Fibroblast of skin of abdomen (primary cell): Measurements from ENCODE around the gene CCSER1.
"Not testable (repeated sequence)": the region's sequence is repeated elsewhere in the genome, so short reads cannot be mapped to it uniquely, and the experiment has no call there.

ENCODE experiments used
- DNase-seq: peaks from one replicate; pipeline ENCODE4 v3.0.0-alpha.2; 2013

CCSER1 gene

DNA sequence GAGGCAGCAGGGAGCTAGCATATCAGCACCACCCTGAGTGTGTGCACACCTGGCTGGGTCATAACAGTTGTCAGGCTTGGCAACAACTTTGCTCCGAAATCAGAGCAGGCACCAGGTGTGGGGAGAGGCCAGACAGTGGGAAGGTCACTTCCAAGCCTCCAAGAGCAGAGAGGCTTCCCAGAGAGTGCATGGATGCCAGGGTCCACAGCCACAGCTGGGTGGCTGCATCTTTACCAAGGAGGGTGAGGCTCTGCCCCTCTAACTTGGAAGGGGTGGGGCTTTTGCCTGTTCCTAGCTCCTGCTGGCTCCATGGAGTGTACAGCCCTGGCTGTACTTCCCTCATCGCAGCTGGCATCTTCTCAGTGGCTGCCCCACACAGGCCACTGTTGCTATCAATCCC, 322.4 kb downstream of the CCSER1 start:
- DNase-seq, result no peak

DNA sequence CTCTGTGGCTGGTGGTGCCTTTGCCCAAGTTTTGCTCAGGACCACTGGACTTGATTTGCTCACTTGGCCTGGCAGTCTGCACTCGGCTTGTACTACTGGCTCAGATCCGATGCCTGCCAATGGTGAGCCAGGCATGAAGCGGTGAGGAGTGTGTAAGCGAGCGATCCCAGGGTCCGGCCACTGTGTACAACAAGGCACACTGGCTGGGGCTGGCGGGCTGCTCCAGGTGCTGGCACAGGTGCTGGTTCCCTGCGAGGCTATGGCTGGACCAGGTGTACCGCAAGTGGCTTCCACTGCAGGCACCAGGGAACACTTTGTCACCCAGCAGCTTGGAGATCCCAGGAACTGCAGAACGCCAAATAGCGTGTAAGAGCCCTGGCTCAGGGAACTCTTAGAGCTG, 329.7 kb downstream of the CCSER1 start:
- DNase-seq, result no peak

DNA sequence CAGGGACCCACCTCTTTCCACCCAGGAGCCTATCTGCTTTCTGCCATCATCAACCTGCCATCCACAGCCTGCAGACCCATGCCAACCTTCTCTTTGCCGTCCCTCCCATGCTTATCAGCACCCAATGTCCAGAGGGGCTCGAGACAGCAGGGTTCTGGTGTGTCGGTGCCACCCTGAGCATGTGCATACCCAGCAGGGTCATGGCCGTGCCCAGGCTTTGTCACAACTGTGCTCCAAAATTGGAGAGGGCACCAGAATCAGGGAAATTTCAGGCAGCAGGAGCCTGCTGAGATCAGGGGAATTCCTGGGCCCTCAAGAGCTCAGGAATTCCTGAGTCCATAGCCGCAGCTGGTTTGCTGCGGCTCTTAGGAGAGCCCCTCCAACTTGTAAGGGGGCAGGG, 330.6 kb downstream of the CCSER1 start:
- DNase-seq, result no peak

DNA sequence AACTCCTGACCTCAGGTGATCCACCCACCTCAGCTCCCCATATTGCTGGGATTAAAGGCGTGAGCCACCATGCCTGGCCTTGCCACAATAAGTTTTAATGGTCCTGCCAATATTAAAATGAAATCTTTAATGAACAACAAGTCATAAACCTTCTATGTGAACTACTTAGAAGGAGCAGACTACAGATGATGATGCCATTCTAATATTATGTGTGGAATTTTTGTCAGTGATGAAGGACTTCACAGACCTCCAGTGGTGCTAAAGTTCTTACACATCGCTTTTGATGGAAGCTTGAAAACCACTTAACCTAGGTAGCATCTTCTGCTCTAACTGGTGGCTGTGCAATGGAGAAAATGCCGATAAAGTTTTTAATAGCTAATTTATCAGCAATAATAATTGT, 331.4 kb downstream of the CCSER1 start:
- no peak for DNase-seq

DNA sequence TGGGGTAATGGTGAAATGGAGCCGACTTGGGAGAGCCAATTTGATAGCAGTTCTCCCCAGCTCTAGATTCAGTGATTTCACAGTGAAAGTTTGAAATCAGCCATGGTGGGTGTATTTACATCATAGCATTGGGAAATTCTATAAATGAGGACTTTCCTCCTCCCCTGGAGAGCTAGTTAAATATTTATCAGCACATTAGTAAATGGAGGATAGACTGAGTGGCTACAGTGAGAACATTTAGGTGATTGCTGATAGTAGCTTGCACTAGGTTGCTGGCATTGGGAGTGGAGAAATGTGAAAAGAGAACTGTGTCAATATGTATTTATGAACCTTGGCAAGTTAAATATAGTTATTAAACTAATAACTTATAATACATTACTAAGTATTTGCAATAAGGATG, 347.3 kb downstream of the CCSER1 start:
- DNase-seq, result no peak

DNA sequence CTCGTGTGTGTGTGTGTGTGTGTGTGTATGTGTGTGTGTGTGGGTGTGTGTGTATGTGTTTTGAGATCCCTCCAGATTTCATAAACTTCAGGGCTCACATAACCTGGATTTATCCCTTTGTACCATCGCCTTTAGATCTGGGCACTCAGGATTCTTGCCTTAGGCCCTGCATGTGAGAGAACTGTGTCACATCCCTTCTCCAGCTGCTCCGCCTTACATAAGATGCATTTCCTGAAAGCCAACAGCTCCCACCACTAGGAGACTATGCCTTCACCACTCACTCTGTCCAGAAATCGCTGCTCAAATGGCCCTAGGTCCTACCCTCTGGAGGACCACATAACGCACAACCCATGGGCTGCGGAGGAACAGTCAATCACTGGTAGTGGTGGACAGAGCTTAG, 348.8 kb downstream of the CCSER1 start:
- no peak for DNase-seq

DNA sequence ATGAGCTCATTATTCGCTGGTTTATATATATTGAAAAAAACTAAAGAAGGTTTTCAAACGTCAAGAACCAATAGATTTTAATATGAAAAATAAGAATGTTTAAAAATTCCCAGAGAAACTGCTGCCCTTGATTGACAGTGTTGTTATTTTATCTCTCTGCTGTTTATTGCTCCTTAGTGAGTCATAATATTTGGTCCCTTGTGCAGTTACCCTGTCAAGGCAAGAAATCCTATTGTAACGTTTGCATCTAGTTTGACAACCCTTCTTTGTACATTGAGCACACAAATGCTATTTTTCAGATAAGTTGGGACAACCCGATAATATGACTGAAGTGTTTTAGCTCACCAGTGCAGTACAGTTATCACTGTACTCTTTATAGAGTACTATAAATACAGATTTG, 349.4 kb downstream of the CCSER1 start:
- DNase-seq, result no peak

DNA sequence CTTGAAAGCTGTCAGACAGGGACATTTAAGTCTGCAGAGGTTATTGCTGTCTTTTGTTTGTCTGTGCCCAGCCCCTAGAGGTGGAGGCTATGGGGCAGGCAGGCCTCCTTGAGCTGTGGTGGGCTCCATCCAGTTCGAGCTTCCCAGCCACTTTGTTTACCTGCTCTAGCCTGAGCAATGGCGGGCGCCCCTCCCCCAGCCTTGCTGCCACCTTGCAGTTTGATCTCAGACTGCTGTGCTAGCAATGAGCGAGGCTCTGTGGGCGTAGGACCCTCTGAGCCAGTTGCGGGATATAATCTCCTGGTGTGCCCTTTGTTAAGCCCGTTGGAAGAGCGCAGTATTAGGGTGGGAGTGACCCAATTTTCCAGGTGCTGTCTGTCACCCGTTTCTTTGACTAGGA, 357.7 kb downstream of the CCSER1 start:
- DNase-seq, result not testable (repeated sequence)

DNA sequence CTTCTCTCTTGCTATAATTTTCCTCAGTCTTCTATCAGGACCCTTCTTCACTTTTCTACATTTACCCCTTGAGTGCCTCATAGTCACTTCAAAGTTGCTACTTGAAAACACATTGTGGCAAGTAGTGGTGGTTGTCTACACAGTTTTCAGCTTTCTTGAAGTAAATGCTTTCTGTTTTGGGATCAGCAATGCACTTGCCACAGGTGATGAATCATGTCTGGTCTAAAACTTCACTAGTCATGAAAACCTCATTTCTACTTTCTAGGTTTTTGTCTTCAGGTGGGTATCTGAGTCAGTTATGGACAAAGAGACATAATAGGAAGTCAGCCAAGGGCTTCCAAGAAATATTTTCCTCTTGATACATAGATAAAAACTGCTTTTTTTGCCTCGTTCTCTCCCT, 359.2 kb downstream of the CCSER1 start:
- DNase-seq, result no peak

DNA sequence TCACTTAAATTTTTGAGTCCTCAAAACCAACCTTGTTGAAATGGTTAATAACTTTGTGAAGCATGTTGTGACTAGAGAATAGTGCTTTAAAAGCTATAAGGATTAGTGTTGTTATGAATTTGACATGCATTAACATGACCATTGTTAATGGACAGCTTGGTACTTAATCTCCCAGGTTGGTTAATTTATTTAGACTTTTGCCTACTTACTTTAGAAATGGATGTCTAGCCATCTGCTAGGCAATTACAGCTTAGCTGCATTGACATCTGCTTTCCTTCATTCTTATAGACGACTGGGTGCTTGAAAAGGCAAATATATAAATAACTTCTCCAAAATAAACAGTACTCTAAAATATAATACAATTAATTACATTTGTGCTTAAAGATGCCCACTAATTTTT, 368.0 kb downstream of the CCSER1 start:
- no peak for DNase-seq

DNA sequence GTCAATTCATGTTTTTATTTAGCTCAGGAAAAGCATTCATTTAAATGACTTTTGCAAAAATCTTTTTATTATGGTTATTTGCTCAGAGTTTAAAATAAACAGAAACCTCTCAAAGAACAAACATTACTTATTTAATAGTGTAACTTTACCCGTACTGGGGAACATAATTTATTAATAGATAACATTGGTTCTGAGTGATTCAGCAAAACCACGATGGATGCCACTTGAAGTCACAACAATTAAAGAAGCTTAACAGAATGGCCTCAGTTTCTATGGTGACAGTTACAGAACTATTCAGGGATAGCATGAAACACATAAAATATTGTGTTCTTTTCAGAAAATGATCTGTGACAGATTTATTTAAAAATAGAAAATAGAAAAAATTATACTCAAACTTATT, 368.7 kb downstream of the CCSER1 start:
- DNase-seq, result no peak

DNA sequence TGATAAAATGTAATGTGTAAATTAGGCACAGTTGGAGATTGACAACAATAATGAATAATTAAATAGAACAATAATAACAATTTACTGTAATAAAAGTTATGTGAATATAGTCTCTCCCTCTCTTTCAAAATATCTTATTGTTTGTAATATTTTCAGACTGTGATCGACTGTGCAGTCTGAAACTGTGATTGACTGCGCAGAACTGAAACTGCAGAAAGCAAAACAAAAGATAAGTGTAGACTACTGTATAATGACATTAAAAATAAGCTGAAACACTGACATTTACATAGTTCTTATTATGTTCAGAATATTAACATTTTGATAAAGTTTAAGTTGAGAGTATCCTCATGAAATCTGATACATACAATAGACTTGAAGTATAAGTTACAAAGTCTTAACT, 371.0 kb downstream of the CCSER1 start:
- DNase-seq, result no peak

DNA sequence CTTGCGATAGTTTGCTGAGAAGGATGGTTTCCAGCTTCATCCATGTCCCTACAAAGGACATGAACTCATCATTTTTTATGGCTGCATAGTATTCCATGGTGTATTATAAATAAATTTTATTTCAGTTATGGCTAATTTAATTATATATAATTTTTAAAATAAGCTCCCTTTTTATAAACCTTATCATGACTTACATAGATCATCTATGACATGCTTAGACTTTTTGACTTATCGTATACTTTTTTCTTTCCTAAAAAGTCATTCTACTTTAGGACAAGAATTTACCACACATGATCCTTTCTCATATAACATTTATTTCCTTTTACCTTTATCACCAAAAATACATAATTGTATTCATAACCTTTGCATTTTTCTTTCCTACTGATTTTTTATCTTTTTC, 376.5 kb downstream of the CCSER1 start:
- no peak for DNase-seq

DNA sequence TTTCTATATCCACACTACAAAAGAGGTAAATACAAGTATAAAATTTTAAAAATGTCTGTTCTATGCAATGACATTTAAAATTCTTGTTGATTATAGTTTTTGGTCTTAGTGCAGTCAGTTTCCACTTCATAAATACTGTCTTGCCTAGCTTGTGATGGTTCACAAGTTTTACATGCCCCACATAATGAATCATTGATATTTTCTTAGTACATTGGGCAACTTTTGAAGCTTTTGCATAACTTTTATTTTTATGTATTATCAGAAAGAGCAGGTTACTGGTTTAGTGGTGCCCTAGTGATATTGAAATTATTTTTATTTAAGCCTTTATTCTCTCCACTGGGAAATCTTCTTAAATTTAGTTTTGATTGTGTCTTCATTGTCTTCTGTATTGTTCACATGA, 388.0 kb downstream of the CCSER1 start:
- no peak for DNase-seq

DNA sequence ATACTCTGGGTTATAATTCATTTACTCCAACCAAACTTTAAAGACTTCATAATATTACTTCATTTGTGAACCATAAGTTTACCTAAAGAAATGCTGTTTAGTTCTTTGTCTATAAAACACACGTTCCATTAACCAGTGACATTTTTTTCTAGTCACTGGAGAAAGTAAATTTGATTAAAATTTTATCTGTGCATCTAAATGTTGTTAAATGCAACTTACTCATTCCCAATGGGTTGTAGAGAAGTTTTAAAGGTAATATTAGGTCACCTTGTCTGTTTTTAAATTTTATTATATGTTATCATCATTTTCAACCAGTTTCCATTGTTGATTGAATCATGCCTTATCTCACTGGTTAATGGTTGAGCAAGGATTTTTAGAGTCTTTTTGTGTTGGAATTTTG, 401.4 kb downstream of the CCSER1 start:
- DNase-seq, result no peak

DNA sequence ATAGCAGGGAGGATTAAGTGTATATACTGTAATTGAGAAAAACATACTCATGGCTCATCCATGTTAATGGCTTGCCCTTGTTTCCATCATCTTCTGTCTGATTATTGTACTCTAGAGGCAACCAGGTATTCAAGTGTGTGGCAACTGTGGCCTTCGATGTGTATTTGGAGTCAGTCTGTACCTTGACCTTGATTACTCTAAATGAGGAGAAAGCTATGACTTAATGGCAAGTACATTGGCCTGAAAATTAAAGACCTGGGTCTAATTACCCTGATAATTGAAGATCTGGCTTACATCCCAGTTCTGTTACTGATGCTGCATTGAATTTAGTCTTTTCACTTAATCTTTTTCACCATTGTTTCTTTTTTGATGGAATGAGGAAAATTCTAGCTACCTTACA, 409.2 kb downstream of the CCSER1 start:
- DNase-seq, result no peak

DNA sequence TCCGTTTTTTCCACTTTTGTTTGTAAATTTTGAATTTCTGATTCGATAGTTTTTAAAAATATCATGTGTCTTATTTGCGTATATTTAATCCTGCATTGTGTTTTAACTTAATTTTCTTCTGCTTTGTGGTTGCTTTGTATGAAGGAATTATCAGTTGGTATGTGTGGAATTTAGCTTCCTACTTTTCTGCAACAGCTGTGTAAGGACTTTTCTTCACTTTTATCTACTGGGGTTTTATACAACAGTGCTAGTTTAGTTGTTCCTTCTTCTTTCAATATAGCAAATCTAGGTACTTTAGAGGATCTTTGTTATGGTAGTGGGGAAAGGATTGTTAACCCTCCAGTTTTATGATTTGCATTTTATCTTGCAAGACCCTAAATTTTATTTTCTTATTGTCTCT, 410.3 kb downstream of the CCSER1 start:
- DNase-seq, result no peak

DNA sequence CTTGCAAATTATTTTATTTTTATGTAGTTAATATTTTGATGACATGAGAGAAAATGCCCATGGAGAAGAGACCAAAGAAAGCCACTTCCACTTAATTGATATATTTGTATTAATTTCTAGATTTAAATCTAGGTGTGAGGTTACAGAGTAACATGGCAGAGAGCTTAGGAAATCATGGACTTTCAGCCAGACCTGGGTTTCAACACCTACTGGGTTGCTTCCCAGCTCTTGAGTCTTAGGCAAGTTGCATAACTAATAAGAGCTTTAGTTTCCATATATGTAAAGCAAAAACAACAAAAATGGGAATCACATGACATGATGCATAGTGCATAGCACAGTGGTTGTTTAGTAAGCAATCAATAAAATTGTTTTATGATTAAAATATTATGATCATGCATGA, 413.3 kb downstream of the CCSER1 start:
- DNase-seq, result no peak

DNA sequence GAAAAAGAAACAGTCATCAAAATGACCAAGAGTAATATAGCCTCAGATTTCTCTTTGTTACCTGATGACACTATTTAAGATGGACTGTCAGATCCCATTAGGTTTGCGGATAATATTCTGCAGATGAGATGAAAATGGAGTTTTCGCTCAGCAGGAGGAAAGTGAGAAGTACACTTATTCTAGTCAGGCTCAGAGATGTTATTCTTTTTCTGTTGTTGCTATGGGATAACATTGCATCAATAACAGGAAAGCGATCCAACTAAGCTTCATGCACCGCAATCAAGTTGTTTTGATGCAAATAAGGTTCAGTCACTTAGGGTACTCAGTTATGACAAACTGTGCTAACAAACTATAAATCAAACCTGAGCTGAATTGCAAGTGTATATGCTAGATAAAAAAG, 415.0 kb downstream of the CCSER1 start:
- DNase-seq, result no peak

DNA sequence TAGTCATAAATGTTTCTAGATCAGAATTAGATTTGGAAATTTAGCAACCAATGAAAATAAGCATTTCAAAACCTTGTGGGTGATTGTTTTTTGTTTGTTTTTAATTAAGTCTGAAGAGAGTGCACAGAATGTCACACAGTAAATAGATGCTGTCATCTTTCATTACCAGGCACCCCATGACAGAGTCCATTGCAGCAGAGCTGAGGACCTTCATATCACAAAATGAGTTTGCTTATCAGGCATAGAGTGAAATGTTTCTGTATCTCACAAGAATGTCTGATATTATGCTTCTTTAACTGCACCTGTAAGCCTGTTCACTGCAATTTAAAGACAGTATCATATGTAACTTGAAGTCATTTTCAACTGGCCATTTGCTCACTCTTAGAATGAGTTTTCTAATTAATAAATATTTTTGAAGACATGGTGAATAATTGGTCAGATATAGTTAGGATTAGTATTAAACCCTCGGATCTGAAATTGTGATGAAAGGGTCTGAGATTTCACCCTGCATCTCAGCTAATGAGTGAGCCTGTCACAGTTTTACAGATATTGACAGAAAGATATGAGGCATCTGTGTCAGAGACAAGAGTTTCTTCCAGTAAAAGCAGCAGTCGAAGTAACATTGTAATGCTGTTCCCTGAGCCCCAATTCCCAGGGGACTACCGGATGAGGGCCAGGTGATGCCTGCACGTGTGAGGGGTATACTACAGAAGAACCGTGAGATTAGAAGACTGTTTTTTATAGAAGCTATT, 416.4 kb downstream of the CCSER1 start:
- no peak for DNase-seq

DNA sequence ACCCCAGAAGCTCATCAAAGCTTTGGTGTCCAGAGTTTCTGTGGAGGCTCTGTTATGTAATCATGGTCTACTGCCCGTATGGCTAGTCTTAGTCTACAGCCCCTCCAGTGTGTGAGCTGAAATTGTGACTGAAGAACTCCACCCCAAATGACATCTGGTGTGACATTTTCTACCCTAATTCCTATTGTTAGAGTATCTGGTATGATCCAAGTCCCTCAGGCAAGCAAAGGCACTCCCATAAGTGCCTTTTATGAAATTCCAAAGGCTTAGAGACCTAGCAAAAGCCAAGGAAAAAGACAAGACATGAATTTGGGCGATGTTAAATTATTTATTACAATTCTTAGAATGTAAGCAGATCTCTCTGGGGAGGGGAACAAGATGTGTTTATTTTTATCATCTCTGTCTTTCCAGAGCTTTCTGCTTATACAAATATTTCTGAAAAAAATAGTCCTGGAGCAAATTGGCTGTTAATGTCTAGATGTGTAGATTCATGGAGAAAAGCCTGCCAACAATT, 417.4 kb downstream of the CCSER1 start:
- DNase-seq, result no peak

DNA sequence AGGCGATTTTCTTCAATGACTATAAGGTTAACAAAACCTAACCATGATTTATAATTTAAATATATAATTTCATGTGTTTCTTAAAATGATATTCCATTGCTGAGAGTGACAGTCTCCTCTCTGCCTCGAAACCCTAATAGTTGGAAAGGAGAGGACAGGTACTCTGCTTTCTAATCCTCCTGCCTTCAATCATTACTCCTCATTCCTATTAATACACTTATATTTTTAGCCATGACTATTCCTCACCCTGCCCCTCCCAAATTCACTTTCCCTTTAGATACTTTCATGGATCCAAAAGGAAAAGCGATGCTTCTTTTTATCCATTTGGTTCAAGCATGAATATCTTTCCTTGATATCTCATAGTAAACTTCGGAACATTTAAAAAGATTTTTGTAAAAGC, 418.2 kb downstream of the CCSER1 start:
- no peak for DNase-seq

DNA sequence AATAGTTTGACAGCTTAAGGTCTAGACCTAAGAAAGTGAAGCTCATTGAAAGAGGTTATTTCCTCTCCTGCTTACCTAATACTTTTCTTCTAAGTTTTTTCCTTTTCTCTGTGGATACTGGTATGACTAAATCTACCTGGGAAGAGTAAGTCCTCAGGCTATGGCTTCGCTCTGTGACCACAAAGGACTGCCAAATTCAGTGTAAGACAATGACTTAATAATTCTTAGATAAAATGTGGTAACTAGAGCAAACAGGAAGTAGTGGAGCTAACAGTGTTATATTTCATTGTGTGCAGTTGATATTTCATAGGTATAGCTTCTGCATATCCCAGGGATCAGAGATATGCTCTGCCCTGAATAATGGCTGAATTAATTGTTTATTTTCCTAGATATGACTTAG, 418.9 kb downstream of the CCSER1 start:
- no peak for DNase-seq

DNA sequence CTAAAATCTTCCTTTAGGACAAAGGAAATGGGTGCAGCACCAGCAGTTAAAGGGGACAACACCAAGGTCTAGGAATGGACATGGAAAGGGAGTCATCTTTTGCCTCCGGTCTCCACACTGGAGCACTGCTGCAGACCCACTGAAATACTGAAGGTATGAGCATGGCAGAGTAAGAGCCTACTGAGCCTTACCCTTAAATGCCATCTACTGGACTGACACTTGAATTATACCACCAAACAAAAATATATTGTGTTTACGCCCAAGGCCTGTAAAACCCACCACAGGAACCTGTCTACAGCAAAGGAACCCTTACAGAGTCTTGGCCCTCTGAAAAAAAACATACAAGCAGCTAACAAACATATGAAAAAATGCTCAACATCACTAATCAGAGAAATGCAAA, 443.4 kb downstream of the CCSER1 start:
- no peak for DNase-seq

DNA sequence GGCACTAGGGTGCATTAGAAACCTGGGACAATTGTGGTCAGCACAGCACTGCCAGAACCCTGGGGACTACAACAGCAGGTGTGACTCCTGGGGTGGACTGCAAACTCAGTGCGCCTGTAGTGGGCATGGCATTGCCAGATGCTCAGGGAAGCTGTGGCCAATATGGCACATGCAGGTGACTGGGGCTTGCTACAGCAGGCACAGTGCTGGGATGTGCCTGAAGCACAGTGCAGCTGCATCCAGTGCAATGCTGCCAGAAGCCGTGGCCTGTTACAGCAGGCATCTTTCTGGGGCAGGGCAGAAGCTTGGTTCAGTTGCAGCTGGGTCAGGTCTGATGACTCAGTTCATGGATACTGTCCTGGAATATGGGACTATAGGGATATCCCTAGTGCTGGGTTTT, 445.8 kb downstream of the CCSER1 start:
- DNase-seq, result no peak
